Fibroblast of skin of abdomen (primary cell): ENCODE results near the gene NCBP2. TPM values are rescaled to one million over a fixed set of nuclear protein-coding genes. Genes with fewer than 3 reads are reported as not detected.

Experiments
- DNase-seq: peaks from one replicate; pipeline ENCODE4 v3.0.0-alpha.2; 2013
- polyA plus RNA-seq, 2 experiments: library from polyadenylated mRNA; unstranded; fragments of 120-200 nt; gene quantifications; one replicate each; pipeline ENCODE4 v1.2.1, GENCODE V29; 2013; ENCODE audit not compliant: insufficient read length in 2 of 2

Gene NCBP2
- polyA plus RNA-seq (2013, experiment 1 of 2; ENCODE audit: insufficient read length): 87.2 TPM
- 87.8 TPM for polyA plus RNA-seq (2013, experiment 2 of 2; ENCODE audit: insufficient read length)

DNA sequence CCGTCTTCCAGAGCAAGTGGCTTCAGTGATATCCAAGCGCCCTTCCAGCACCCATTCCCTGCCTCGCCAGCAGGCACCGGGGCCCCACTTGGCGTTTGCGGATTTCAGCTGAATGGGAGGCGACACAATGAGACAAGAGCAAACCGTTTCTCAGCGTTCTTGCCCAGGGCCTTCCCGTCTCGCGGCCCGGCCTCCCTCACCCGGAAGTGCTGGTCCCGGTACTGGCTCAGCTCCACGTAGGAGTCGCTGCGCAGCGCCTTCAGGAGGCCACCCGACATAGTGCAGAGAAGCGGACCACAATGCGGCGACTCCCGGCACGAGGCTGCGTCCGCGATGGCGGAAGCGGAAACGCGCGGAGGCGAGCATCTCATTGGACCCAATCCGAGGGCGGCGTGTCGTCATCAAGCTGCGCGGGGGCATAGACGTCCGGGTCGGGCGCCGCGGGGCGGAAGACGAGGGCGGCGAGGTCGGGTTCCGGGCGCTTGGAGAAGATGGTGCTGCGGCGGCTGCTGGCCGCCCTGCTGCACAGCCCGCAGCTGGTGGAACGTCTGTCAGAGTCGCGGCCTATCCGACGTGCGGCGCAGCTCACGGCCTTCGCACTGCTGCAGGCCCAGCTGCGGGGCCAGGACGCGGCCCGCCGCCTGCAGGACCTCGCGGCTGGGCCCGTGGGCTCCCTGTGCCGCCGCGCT is at the start of gene NCBP2:
Gene NCBP2, minus strand, starts transcription at position 303 of the 689 bp plus-strand sequence. Its CDS starts 25 bp downstream, at position 278.
- DNase-seq: peak; percentile 98

DNA sequence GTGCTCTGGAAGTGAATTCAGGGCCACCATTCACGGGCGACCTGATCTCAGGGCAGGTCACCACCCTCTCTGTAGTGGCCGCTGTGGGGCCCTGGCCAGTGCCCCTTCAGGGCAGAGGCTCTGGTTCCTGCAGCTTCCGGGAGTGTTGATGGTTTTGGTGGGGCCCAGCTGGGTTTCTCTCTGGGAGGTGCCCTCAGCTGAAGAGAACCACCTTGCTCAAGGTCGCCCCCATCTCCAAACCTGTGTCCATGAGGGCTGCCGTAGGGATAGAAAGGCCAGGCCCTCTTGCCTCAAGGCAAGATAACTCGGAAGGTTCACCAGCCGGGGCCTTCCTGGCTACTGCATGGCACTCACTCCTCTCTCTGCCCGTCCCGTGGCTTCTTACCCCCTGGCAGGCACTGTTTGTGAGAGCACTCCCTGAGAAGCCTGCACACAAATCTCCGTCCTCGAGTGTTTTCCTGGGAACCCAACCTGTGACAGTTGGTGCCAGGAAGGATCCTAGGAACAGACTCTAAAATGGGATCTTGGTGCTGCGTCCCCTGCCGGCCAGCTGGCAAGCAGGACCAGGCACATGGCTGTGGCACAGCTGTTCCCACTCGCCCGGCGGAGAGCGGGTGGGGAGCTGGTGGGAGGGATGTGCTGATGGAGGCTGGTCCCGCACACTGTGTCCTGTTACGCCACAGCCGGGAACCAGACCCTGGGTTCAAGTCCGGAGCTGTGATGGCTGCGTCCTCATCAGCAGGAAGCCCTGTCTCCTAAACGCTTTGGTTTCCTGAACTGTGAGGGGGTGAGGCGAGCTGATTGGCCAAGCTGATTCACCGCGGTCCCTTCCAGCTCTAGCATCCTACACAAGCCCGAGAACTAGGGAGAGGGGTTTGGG is 49.5 kb upstream of the NCBP2 start:
- no peak for DNase-seq

DNA sequence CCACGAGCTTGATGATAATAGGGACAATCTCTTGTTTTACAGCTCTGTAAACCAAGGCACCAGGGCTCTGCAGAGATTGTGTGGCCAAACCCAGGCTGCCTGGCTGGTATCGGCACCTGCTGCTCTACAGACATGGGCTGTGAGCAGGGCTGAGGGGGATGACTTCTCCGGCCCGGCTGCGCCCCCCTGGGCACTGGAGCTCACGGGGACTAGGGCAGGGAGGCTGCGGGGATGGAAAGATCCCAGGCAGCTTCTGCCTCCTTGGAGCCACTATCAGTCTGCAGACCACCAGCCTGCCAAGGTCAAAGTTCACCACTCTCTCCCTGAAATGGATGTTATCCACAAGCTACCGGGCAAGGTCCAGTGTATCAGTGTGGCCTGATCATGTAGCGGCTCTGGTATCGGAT is 48.3 kb upstream of the NCBP2 start:
- no peak for DNase-seq

DNA sequence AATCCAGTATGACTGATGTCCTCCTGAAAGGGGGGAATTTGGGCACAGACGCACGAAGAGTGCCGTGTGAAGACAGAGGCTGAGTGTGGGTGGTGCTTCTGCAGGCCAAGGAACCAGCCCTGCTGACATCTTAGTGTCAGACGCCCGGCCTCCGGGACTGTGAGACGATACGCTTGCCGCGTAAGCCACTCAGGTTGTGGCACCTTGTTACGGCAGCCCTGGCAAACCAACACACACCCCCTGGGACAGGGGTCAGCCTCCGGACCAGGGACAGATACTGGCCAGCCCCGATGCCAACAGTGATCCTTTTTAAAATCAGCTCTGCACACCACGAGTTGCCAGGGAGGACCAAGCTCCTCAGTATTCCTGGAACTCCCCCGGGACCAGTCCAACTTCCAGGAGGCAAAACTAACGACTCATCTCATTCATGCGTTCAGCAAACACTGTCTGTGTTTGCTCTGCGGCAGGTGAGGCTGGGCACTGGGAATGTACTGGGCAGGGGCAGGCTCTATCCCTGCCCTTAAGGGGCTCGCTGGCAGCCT is 47.5 kb upstream of the NCBP2 start:
- no peak for DNase-seq

DNA sequence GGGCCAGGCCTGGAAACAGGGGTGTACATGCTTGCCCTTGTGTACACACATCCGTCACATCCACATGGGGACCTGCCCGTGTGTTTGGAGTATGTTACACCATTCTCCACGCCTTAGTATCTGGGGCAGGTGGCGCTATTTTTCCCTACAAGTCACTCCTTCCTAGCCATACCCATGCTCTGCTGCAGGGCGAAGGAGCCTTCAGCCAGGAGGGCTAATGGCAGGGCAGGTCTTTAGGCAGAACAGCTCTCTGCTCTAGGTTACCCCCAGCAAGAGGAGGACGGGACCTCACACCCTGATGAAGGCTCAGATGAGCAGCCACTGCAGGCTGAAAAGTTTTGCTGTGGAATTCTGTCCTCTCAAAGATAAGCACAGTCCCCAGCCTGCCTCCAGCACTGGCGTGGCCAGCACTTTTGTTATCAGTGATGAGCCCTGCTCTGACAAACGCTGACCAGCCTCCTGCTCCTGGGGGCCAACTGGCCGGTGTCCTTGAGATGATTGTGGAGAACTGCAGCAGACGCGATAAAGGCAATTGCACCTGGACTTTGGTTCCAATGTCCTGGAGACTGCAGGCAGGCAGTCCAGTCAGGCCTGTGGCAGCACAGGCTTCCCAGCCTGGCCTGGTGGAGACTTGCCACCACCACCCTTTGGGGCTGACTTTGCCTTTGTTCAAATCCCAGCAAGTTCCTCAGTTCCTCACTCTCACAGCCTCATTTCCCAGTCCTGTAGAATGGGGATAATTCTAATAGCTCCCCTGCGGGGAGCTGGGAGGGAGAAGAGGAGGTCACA is 46.1 kb upstream of the NCBP2 start:
- DNase-seq: no peak

DNA sequence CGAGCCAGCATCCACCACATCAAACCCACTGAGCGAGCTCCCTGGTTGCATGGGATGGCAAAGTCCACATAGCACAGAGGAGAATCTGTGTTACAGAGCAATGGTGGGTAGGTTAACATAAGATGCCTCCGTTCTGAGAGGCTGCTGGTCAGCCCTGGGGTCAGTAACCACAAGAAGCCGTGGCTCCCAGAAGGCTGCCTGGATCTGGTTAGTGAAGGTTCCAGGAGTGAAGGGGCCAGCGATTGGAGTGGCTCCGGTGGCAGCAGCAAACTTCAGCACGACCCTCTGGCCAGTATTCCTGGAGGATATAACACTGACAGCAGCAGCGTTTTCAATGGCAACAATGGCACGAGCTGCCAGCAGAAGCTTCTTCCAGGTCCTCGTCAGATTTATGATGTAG is 44.7 kb upstream of the NCBP2 start:
- DNase-seq: no peak

DNA sequence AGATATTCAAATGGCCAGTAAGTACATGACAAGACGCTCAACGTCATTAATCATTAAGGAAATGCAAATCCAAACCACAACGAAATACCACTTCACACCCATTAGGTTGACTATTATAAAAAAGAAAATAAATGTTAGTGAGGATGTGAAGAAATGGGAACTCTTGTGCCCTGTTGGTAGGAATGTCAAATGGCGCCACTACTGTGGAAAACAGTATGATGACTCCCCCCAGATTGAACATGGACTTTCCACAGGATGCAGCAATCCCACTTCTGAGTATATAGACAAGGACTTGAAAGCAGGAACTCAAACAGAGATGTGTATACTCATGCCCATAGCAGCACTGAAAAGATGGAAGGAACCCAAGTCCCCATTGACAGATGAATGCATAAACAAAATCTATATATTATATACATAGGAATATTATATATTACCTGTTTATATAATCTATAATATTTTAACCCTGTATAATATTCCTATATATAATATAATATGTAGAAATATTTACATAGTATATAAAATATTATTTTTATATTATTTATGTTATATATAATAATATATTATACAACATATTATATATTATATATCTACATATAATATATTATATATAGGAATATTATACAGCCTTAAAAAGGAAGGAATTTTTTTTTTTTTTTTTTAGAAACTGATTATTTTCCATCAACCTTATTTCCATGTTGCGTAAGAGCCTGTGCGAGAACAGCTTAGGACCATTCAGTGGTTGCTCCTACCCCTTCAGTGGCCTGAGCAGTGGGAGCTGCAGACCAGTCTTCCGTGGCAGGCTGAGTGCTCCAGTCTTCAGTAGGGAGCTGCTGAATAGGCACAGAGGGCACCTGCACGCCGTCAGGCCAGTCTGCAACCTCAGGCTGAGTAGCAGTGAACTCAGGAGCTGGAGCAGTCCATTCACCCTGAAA is 43.9 kb upstream of the NCBP2 start:
- no peak for DNase-seq

DNA sequence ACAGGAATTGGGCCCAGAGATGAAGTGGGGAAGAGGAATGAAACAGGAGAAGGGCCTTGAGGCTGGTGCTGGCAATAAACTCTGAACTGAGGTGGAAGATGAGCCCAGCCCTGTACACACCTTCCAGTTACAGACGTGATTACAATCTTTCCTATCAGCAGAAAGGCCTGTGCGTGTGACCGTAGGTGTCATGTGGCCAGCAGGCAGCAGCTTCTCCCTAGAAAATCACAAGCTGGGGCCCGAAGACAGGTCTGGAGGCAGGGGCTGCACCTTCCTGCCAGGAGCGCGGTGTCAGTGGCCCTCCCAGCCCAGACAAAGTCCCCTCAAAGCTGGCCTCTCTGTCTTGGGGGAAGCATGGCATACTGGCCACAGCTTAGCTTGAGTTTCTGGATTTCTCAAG is 43.0 kb upstream of the NCBP2 start:
- DNase-seq: no peak

DNA sequence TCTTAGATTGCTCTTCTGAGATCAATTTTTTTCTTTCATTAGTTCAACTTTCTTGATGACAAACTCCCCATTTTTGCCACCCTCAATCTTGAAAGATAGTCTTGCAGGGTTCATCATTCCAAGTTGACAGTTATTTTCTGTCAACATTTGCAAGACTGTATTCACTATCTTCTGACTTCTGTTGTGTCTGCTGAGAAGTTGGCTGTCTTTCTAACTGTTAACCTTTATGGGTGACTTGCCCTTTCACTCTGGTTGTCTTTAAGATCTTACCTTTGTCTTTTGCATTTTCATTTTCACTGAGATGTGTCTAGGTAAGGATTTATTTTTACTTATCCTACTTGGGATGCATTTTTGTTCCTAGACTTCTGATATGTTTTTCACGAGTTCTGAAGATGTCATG is 40.9 kb upstream of the NCBP2 start:
- no peak for DNase-seq

DNA sequence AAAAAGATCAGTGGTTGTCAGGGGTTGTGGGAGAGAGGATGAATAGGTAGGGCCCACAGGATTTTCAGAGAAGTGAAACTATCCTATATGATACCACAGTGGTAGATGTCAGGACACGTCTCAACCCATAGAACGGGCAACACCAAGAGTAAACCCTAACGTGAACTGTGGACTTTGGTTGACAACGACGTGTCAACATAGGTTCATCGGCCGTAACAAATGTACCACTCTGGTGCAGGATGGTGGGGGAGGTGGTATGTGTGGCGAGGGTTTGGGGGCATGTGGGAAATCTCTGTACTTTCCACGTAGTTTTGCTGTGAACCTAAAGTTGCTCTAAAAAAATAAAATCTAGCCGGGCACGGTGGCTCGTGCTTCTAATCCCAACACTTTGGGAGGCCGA is 39.3 kb upstream of the NCBP2 start:
- DNase-seq: no peak

DNA sequence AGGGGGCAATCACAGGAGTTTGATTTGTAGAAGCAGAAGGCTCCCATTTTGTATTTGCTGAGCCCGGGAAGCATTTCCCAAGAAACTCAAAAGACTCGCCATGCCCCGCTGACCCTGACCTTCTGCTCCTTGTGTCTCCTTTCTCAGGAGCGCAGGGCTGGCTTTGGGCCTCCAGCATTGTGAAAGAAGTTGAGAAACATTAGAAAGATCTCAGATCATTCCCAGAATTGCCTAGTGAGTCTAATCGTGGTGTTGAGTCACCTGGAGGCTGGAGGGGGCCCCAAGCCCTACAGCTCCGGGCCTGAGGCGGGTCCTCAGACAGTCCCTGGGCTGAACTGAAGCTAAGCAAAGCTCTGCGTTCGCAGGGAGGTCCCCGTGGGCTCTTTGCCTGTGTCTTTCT is 37.2 kb upstream of the NCBP2 start:
- DNase-seq: peak; percentile 38

DNA sequence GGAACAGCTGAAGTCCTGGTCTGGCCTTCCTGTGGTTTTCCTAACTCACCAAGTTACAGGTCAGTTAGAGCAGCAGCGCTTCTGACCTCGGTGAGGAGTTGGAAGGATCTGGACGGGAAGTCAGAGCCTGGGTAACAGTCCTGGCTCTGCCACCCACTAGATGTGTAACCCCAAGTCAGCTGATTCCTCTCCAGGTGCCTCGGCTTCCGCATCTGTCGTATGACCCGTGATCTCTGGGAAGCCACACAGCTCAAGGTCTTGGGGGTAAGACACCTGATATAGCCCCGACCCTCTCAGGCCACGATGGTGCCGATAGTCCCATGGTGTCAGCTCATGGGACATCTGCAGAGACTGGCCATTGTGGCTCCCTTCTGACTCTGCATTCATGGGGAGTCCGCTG is 34.6 kb upstream of the NCBP2 start:
- no peak for DNase-seq

DNA sequence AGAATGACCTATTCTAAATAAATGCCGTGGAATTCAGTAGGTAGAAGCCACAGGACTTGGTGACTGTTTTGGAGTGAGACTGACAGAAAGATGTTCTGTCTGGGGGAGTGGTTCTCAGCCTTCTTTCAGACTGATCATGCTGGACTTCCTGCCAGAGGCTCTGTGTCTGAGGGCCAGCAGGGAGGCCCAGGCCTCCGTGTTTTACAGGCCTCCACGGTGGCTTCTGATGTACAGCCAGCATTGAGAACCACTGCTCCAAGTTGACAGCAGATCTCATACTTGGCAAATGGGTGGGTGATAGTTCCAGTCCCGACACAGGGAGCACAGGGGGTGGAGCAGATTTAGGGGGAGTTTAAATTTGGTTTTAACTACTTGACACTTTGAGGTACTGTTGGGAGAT is 33.0 kb upstream of the NCBP2 start:
- no peak for DNase-seq

DNA sequence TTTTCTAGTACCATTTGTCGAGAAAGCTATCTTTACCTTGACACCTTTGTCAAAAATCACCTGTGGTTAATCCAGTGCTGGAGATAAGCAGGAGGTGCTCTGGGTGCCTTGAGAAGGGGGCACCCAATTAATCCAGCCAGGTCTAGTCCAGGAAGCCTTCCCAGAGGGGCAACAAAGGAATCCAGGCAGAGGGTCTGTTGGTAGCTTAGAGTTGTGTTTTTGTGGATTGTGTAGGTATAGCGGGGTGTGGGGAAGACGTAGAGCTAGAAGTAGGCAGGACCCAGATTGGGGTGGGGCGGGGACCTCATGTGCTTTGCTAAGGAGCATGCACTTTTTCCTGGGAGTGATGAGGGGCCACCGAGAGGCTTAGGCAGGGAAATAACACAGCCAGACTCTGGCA is 32.3 kb upstream of the NCBP2 start:
- no peak for DNase-seq

DNA sequence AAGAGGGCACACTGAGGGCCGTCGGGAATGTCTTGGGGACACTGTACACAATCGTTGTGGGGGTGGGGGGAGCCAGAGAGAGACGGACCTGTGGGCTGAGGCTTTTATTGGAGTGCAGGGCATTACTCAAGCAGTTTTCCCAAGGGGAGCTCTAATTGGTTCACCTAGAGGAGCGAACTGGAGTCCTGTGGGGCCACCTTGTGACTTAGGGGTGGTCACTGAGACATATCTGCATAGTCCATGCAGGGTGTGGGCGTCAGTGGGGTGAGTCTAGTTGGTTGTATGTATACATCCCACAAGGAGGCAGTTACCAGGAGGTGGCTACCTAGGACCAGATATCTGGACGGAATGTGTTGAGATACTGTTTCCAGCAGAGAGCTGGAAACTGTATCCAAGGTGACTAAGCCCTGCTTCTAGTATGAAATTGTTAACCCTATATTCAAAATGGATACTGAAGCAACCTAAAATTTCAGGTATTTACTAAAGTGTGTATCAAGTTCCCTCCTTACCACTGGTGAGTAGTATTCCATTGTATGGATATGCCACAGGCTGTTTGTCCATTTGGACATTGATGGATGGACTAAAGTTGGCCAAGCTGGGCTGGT is 28.9 kb upstream of the NCBP2 start:
- no peak for DNase-seq

DNA sequence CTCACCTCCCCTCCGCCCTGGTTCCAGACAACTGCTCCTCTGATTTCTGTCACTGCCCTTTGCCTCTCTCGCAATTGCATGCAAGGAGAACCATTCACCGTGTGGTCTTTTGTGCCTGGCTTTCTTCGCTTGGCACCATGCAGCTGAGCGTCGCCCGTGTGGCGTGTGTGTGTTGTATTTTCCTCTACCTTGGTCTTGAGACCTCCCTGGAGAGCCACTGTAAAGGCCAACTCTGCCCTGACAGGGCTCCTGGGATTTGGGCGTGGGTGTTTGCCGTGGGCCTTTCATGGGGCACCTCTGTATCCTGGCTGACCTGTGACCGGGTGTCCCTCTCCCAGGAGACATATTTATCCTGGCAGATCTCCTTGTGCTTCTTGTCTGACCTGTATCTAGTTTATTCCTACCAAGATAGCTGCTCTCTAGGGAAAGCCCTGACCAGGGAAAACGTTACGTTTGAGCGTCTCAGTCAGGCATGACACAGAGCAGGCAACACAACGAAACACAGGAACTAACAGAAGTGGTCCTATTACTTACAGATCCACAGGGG is 28.3 kb upstream of the NCBP2 start:
- no peak for DNase-seq

DNA sequence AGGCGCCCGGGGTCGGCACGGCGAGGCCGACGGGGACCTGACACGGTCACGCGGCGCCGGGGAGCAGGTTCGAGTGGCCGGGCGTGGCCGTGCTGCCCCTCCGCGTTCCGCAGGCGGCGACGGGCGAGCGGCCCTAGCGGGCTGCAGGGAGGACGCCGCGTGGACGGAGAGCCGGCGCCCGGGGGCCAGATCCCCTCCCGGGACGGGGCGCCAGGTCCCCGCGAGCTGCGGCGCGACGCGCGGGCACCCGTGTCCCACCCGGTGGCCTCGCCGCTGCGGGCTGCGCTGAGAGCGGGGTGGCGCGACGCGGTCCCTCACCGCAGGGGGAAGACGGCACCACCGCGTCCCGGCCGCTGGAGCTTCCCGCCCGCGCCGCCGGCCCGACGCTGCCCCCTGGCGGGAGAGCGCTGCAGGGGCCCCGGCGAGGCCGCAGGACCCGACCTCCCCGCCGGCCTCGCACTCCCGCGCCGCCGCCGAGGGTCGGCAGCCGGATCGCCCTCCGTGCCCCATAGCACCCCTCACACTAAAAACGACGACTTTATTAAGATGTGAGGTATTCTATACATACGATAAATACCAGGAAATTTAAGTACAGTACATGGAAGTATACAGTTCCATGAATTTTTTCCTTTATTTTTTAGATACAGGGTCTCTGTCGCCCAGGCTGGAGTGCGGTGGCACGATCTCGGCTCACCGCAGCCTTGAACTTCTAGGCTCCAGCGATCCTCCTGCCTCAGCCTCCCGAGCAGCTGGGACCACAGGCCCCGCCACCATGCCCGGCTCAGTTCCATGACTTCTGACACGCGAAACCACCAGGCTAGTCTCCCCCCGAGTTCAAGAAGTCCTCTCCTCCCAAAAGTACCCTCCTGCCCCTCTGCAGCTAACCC is 27.6 kb upstream of the NCBP2 start:
- DNase-seq: peak; percentile 46

DNA sequence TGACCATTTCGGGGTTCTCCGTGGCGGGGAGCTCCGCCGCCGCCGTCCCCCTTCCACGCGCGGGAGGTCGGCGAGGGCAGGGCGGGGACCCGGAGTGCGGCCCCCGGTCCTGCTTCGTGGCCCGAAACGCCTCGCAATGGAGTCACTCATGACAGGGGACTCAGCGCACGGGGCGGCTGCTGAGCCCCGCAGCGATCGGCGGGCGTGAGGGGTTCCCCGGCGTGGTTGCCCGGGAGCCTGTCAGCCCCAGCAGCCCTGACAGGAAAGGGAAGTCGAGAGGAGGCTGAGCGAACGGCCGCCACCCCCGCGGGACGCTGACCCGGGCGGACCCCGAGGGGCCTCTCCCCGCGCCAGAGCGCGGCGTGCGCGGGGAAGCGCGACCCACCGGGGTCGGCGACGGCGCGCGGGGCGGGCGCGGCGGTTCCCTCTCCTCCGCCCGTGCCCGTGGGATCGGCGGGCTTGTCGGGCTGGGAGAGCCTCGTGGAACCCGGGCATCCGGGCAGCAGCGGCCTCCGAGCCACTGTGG is 26.9 kb upstream of the NCBP2 start:
- DNase-seq: no peak
